Hepatocyte (in vitro differentiated cells): ENCODE measurements around the gene HIGD1A.

Experiments
- CTCF ChIP-seq: fragments of 200-600 bp; sonication (generic); IDR thresholded peaks from 2 replicates; pipeline ENCODE4 v1.5.1; 2016; ENCODE audit warnings: antibody characterized with exemption, mild to moderate bottlenecking; ENCODE audit not compliant: poor library complexity
- EZH2 ChIP-seq: fragments of 200-600 bp; sonication (generic); IDR thresholded peaks from 2 replicates; pipeline ENCODE4 v1.6.1; 2016; ENCODE audit warnings: antibody characterized with exemption, mild to moderate bottlenecking, borderline replicate concordance
- EZH2phosphoT487 ChIP-seq: fragments of 200-600 bp; sonication (generic); IDR thresholded peaks from one replicate; pipeline ENCODE4 v1.6.1; 2018; ENCODE audit warnings: antibody characterized with exemption, mild to moderate bottlenecking, low read depth, moderate library complexity; ENCODE audit not compliant: unreplicated experiment, severe bottlenecking

- TF ChIP-seq CTCF (no peak), EZH2phosphoT487 (no peak), EZH2 (no peak)
These were observed 53.5 kb downstream of the HIGD1A start for GRCh38 chr3:42750834-42751233.
